HG03460 (cell line): Measurements from ENCODE around the gene IGSF23.
"Not testable (repeated sequence)": the region's sequence is repeated elsewhere in the genome, so short reads cannot be mapped to it uniquely, and the experiment has no call there.

Experiments
- ATAC-seq: cut with Tn5 transposase; IDR thresholded peaks from one replicate; pipeline ENCODE4 v1.9.1; 2021; ENCODE audit not compliant: unreplicated experiment

Gene IGSF23

GRCh38 chr19:44662691-44663385 lies 49.5 kb downstream of the IGSF23 start:
- ATAC-seq = no peak

GRCh38 chr19:44663996-44664395 lies 50.6 kb downstream of the IGSF23 start:
- no peak for ATAC-seq

- ATAC-seq = no peak
Observed at GRCh38 chr19:44664976-44665375, 51.6 kb downstream of the IGSF23 start.

DNA sequence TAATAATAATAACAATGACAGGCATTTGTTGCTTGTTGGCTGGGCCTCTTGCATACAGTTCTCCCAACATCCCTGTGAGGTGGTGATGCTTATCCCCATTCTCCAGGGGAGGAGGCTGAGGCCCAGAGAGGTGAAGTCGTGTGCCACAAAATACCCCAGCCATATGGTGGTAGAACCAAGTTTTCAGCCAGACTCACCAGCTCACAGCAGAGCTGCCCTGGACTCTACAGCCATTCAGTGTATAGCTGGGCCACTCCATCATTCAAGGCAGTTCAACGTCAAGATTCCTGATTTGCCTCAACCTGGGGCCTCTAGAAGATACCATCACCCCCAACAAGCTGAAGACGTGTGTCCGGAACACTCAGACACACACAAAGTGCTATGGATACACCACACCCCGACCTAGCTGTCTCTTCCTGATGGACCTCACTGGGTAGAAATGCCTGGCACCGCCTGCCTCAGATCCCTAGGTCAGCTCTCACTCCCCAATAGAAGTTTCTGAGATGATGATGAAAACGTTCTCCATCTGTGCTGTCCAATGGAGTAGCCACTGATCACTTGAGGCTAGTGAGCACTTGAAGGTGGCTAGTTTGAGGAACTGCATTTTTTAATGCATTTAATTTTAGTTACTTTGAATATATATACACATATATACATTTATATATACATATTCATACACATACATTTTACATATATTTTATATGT lies 53.6 kb downstream of the IGSF23 start:
- no peak for ATAC-seq

DNA sequence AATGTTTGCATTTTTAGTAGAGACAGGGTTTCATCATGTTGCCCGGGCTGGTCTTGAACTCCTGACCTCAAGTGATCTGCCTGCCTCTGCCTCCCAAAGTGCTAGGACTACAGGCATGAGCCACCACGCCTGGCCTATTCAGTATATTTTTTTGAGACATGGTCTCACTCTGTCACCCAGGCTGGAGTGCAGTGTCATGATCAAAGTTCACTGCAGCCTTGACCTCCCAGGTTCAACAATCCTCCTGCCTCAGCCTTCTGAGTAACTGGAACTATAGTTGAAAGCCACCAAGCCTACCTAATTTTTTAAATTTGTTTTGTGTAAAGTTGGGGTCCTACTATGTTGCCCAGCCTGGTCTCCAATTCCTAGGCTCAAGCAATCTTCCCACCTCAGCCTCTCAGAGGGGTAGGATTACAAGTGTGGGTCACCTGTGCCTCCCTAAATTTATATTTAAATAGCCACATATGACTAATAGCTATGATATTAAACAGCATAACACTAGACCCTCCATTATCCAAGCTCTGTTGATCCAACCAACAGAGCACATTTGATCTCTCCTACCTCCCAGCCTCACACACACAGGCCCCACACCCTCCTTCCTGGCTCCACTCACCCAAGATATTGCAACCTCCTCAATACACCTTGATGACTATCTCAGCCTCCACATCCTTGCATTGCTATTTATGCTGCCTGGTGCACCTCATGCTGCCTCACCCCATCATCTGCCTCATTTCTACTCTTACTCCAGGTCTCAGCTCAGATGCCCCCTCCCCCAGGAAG lies 55.8 kb downstream of the IGSF23 start:
- ATAC-seq = no peak

- ATAC-seq = not testable (repeated sequence)
Observed at GRCh38 chr19:44670027-44670426, 56.7 kb downstream of the IGSF23 start.

DNA sequence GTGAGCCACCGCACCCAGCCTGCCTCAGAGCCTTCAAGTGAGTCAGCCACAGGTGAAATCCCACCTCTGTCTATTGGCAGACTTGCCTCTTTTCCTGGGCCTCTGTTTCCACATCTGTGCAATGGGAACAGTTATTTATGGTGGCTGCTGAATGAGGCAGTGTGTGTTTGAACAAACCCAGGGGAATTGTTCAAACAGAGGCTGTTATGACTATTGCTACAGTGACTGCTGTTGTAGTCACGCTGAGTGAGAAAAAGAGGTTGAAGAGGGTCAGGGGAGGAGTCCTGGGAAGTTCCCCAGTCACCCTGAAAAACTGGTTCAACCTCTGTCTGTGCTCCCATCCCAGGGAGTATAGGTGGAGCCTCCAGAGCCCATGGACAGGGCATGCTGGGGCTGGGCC lies 58.0 kb downstream of the IGSF23 start, which contains the start of gene CEACAM19:
TSS of gene CEACAM19 (plus strand) at position 83 of the 400 bp plus-strand sequence. CDS start 450 bp downstream, outside the sequence.
- ATAC-seq = no peak

DNA sequence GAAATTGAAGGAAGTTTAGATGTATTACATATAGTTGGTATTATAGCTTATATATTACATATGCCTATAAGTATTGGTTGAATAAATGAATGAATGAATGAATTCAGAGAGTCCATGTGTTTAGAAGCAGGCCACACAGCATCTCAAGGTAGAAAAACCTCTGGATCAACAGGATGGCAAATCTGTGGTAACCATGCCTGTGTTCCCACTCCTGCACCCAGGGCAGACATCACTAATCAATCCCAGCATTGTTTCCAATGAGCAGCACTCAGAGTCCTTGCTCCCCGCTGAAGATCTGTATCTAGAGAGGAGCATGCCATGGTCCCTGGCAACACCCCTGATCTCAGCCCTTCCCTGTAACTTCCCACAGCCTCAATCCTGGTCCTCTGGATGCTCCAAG lies 58.9 kb downstream of the IGSF23 start:
- ATAC-seq = no peak

GRCh38 chr19:44673510-44673909 lies 60.1 kb downstream of the IGSF23 start:
- no peak for ATAC-seq

- ATAC-seq = no peak
Observed at GRCh38 chr19:44675521-44675920, 62.2 kb downstream of the IGSF23 start.

DNA sequence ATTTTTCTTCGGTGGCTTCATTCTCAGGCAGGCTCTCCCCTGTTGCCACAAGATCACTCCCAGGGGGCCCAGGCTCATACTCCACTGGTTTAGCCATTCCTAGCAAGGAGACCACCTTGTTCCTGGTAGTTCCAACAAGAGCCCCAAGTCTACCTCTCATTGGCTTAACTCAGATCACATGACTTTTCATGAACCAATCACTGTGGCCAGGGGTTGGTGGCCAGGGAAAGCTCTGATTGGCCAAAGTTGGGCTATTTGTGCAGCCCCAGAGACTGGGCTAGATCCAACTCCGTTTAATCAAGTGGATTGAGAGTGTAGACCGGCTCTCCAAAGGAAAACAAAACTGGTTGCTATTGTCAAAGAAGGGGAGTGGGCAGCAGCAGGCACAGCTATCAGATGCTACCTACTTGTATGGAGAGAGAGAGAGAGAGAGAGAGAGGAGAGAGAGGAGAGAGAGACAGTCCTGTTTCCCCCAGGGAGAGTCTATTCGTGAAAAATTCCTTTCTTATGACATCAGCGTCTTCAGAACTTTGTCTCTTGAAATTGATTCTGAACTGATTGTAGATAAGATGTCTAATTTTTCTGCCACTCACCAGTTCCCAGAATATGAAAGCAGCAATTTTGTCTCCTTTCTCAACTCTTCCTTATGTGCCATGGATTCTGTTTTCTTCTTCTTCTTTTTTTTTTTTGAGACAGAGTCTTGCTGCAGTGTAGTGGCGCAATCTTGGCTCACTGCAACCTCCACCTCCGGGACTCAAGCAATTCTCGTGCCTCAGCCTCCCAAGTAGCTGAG lies 63.9 kb downstream of the IGSF23 start:
- no peak for ATAC-seq

GRCh38 chr19:44680536-44680935 lies 67.2 kb downstream of the IGSF23 start:
- ATAC-seq = no peak

DNA sequence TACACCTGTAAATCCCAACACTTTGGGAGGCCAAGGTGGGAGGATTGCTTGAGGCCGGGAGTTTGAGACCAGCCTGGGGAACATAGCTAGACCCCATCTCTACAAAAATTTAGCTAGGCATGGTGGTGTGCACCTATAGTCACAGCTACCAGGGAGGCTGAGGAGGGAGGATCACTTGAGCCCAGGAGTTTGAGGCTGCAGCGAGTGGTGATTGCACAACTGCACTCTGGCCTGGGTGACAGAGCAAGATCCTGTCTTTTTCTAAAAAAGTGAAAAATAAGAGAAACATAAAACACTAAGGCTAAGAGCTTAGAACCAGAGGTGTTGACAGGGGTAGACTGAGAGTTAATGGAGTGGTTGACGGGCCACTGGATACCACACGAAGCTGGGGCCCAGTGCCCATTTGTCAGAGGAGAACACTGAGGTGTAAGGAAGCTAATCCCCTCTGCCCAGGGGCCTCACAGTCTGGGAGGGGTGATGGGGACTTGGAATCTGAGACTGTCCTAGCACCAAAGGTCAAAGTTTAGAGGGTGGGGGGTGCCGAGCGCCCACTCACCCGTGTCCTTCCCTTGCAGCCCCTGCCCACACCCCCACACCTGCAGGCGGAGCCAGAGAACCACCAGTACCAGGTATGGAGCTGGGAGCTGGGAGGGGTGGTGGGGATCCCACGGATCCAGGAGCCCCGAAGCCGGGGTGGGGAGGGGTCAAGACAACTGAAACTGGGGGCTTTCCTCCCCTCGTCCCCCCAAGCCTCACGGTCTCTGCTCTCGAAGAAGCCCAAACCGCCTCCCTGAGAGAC lies 68.8 kb downstream of the IGSF23 start:
- no peak for ATAC-seq

- ATAC-seq = no peak
Observed at GRCh38 chr19:44682807-44683206, 69.4 kb downstream of the IGSF23 start.

GRCh38 chr19:44683434-44684210 lies 70.3 kb downstream of the IGSF23 start:
- ATAC-seq = no peak

GRCh38 chr19:44684396-44684795 lies 71.0 kb downstream of the IGSF23 start:
- not testable (repeated sequence) for ATAC-seq

GRCh38 chr19:44684892-44685863 lies 71.8 kb downstream of the IGSF23 start:
- ATAC-seq = no peak

DNA sequence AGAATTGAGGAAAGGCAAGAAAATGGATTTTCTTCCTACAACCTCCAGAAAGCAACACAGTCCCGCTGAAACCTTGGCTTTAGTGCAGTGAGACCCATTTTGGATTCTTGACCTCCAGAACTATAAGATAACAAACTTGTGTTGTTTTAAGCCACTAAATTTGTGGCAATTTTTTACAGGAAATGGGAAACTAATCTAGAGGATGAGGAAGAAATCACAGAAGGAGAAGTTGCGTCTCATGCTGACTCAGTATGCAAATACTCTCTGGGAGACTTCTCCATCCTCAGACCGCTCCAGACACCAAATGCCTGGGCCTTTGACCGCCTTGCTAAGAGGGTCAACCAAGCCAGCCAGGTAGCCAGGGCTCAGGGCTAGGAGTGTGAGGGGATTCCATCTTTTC lies 72.5 kb downstream of the IGSF23 start:
- no peak for ATAC-seq
